CD4-positive, alpha-beta T cell (primary cell): ENCODE measurements around the gene CFAP47. TPM values are rescaled to one million over a fixed set of nuclear protein-coding genes. Genes with fewer than 3 reads are reported as not detected.

Source experiments
- ATAC-seq: fragments of 200-7000 bp; cut with Tn5 transposase; one replicate; pipeline ENCODE4 v1.10.0; 2022; ENCODE audit warnings: mild to moderate bottlenecking; ENCODE audit not compliant: poor library complexity
- CTCF ChIA-PET: fragments of 350-600 bp; sonication (Branson Sonifier 250); formaldehyde crosslinking; loops from one replicate; lab custom pipeline; 2021; ENCODE audit warnings: antibody characterized with exemption, inconsistent platforms; lab: Charles Lee
- POLR2A ChIA-PET: fragments of 350-600 bp; sonication (Branson Sonifier 250); formaldehyde crosslinking; loops from one replicate; lab custom pipeline; 2021; ENCODE audit warnings: antibody characterized with exemption, inconsistent platforms; lab: Charles Lee
- DNase-seq, 14 experiments: peaks; one replicate each; pipeline ENCODE4 v3.0.0-alpha.2; 2013 to 2020; ENCODE audit warnings: mixed read lengths in 2 of 14
- H3K27ac ChIP-seq, 2 donors: one replicate each; pipeline versions ENCODE4 v1.5.1 to v1.7.0; 2013; ENCODE audit warnings: low read length in 2 of 2, low read depth in 1 of 2, mild to moderate bottlenecking in 1 of 2
- H3K27me3 ChIP-seq, 2 experiments: 1 replicate in 1 of 2; 2 replicates in 1 of 2; pipeline versions ENCODE4 v1.6.1 to v1.7.0; 2013; ENCODE audit warnings: low read length in 2 of 2, control low read depth in 1 of 2, mild to moderate bottlenecking in 1 of 2, moderate library complexity in 1 of 2; ENCODE audit not compliant: insufficient read depth in 2 of 2, control insufficient read depth in 1 of 2
- H3K36me3 ChIP-seq: one replicate; pipeline ENCODE4 v1.6.1; 2013; ENCODE audit warnings: low read length, control low read depth; ENCODE audit not compliant: insufficient read depth
- H3K4me1 ChIP-seq: one replicate; pipeline ENCODE4 v1.6.1; 2013; ENCODE audit warnings: low read length, control low read depth; ENCODE audit not compliant: insufficient read depth
- H3K4me3 ChIP-seq: one replicate; pipeline ENCODE4 v1.5.1; 2013; ENCODE audit warnings: mild to moderate bottlenecking, low read length, moderate library complexity
- H3K9me3 ChIP-seq, 2 experiments: 1 replicate in 1 of 2; 2 replicates in 1 of 2; pipeline versions ENCODE4 v1.6.1 to v1.7.0; 2013; ENCODE audit warnings: low read length in 2 of 2, mild to moderate bottlenecking in 2 of 2, control low read depth in 1 of 2, moderate library complexity in 1 of 2; ENCODE audit not compliant: control insufficient read depth in 1 of 2, insufficient read depth in 1 of 2
- H3K27ac Mint-ChIP-seq: one replicate; pipeline ENCODE4 v1.8.0; 2020; ENCODE audit warnings: mixed read lengths
- H3K27me3 Mint-ChIP-seq: one replicate; pipeline ENCODE4 v1.8.0; 2021; ENCODE audit warnings: mixed read lengths
- H3K36me3 Mint-ChIP-seq: one replicate; pipeline ENCODE4 v1.8.0; 2021; ENCODE audit warnings: low read depth, mixed read lengths
- H3K4me1 Mint-ChIP-seq: one replicate; pipeline ENCODE4 v1.8.0; 2021; ENCODE audit warnings: low read depth, mixed read lengths
- H3K4me3 Mint-ChIP-seq: one replicate; pipeline ENCODE4 v1.8.0; 2020; ENCODE audit warnings: mild to moderate bottlenecking, mixed read lengths
- H3K9me3 Mint-ChIP-seq: one replicate; pipeline ENCODE4 v1.8.0; 2020; ENCODE audit warnings: mixed read lengths
- CTCF ChIP-seq: fragments of 200-600 bp; IDR thresholded peaks from one replicate; pipeline ENCODE4 v1.8.0; 2022; ENCODE audit warnings: antibody characterized with exemption, mild to moderate bottlenecking
- intact Hi-C, 2 experiments: fragments of 100-400 bp; cut with DNase I in 1 of 2; cut with micrococcal nuclease in 1 of 2; formaldehyde crosslinking; loops; one replicate each; pipeline versions ENCODE4 v1.15.1 to v1.9.0; 2023 to 2025; cut with DNase I, micrococcal nuclease
- total RNA-seq, 174 experiments: library from RNA in 2 of 174; stranded (reverse) in 2 of 174; gene quantifications; one replicate each; pipeline ENCODE4 v1.2.3 and lab custom pipeline; 2021 to 2026

CFAP47 gene
- total RNA-seq, 2 experiments from 2014 or later: not detected

GRCh38 chrX:36431819-36432218 is 512.3 kb downstream of the CFAP47 start:
- POLR2A ChIA-PET: no interaction called here
- no peaks in the 10 kb centered on the region for H3K4me1 Mint-ChIP-seq
- ATAC-seq: no peak
- no peak for DNase-seq
- Histone ChIP-seq H3K27me3 (no peaks in the 10 kb centered on the region), H3K27ac (no peak overlapping the region), H3K9me3 (peaks cover 0 to 5% of the 10 kb centered on the region in 2 experiments), H3K36me3 (no peaks in the 10 kb centered on the region), H3K4me1 (no peaks in the 10 kb centered on the region), H3K4me3 (no peak overlapping the region)
- no peaks in the 10 kb centered on the region for H3K9me3 Mint-ChIP-seq
- H3K4me3 Mint-ChIP-seq: no peak overlapping the region
- H3K27ac Mint-ChIP-seq: no peak overlapping the region
- CTCF ChIA-PET: no interaction called here
- no peak for TF ChIP-seq CTCF
- no peaks in the 10 kb centered on the region for H3K27me3 Mint-ChIP-seq
- intact Hi-C loops: no loop called here
- no peaks in the 10 kb centered on the region for H3K36me3 Mint-ChIP-seq

GRCh38 chrX:36434522-36434921 is 515.0 kb downstream of the CFAP47 start:
- Histone ChIP-seq H3K9me3 (peaks cover 0 to 5% of the 10 kb centered on the region in 2 experiments), H3K4me3 (no peak overlapping the region), H3K27ac (no peak overlapping the region), H3K27me3 (no peaks in the 10 kb centered on the region), H3K4me1 (no peaks in the 10 kb centered on the region), H3K36me3 (no peaks in the 10 kb centered on the region)
- Mint-ChIP-seq H3K4me1 (no peaks in the 10 kb centered on the region), H3K4me3 (no peak overlapping the region), H3K9me3 (no peaks in the 10 kb centered on the region), H3K36me3 (no peaks in the 10 kb centered on the region), H3K27me3 (no peaks in the 10 kb centered on the region), H3K27ac (no peak overlapping the region)
- CTCF ChIA-PET: no interaction called here
- TF ChIP-seq CTCF: no peak
- DNase-seq (no peak), ATAC-seq (no peak)
- POLR2A ChIA-PET: no interaction called here
- intact Hi-C loops: no loop called here

Other genes with a start within 250 kb of the CFAP47 start
- gene MAGEB16, start 121.4 kb upstream of the CFAP47 start, total RNA-seq: not detected